HEK293 (cell line): Measurements from ENCODE around the gene FLRT2.

Experiments
- ATF2 ChIP-seq: fragments of 450-650 bp; formaldehyde crosslinking; IDR thresholded peaks from 2 replicates; pipeline ENCODE4 v1.5.1; 2016; ENCODE audit warnings: missing biosample characterization, missing genetic modification characterization, low read depth
- CTCF ChIP-seq: fragments of 450-650 bp; formaldehyde crosslinking; IDR thresholded peaks from 2 replicates; pipeline ENCODE4 v1.5.1; 2016; ENCODE audit warnings: missing biosample characterization, missing genetic modification characterization
- PBX3 ChIP-seq: sonication (generic); formaldehyde crosslinking; IDR thresholded peaks from 2 replicates; pipeline ENCODE4 v1.8.1; 2022; ENCODE audit warnings: mild to moderate bottlenecking, moderate library complexity, missing genetic modification reagents
- ZBTB7A ChIP-seq: fragments of 450-650 bp; formaldehyde crosslinking; IDR thresholded peaks from 2 replicates; pipeline ENCODE4 v1.5.1; 2016; ENCODE audit warnings: low read depth, missing biosample characterization, missing genetic modification characterization
- ZNF23 ChIP-seq: fragments of 450-650 bp; formaldehyde crosslinking; IDR thresholded peaks from 2 replicates; pipeline ENCODE4 v1.5.1; 2016; ENCODE audit warnings: missing biosample characterization, missing genetic modification characterization, borderline replicate concordance
- ZNF324 ChIP-seq: fragments of 450-650 bp; formaldehyde crosslinking; IDR thresholded peaks from 2 replicates; pipeline ENCODE4 v1.5.1; 2016; ENCODE audit warnings: missing biosample characterization, missing genetic modification characterization

GRCh38 chr14:85549697-85550096, 19.8 kb downstream of the FLRT2 start:
- TF ChIP-seq ZNF324 = no peak
- TF ChIP-seq ZNF23 (tag by site-specific recombination) = no peak
- no peak for TF ChIP-seq PBX3 (CRISPR knock-in tag)
- TF ChIP-seq CTCF (tag by site-specific recombination) = no peak
- no peak for TF ChIP-seq ZBTB7A (tag by site-specific recombination)
- TF ChIP-seq ATF2 (tag by site-specific recombination) = no peak
